ENCODE data around the gene NCKAP5.

DNA sequence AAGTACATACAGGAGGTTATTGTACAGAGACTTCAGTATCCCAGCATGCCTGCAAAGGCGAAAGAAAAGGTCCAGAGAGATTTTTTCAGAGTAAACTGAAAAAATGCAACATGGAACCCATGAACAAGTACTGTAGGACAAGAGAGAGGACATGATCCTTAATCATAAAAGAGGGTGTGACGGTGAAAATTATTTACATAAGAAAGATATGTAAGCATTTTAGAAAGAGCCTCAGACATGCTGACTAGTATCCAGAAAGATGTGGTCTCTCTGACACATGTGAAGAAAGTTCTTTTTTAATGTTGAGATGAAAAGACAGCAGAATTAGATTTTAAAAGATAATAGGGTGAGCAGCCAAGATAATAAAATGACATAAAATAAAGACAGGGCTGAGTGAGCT is 262.0 kb downstream of the NCKAP5 start:
- TF ChIP-seq, protein P1, sequence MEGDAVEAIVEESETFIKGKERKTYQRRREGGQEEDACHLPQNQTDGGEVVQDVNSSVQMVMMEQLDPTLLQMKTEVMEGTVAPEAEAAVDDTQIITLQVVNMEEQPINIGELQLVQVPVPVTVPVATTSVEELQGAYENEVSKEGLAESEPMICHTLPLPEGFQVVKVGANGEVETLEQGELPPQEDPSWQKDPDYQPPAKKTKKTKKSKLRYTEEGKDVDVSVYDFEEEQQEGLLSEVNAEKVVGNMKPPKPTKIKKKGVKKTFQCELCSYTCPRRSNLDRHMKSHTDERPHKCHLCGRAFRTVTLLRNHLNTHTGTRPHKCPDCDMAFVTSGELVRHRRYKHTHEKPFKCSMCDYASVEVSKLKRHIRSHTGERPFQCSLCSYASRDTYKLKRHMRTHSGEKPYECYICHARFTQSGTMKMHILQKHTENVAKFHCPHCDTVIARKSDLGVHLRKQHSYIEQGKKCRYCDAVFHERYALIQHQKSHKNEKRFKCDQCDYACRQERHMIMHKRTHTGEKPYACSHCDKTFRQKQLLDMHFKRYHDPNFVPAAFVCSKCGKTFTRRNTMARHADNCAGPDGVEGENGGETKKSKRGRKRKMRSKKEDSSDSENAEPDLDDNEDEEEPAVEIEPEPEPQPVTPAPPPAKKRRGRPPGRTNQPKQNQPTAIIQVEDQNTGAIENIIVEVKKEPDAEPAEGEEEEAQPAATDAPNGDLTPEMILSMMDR (IDR thresholded peaks at IDR 0.05), result no peak
- TF ChIP-seq POLR2A (IDR thresholded peaks at IDR 0.05) (no peak), POLR2AphosphoS5 (IDR thresholded peaks at IDR 0.05; ENCODE audit: insufficient read depth in 1 of 2, low read depth in 1 of 2) (no peak)

Data from vagina (tissue), 2 donors.